Measurements from ENCODE around the gene NGDN.
A peak's percentile ranks its signal among the peaks of the same experiment; 100 is the strongest.
"Not testable (repeated sequence)": the region's sequence is repeated elsewhere in the genome, so short reads cannot be mapped to it uniquely, and the experiment has no call there.

Gene NGDN, protein sequence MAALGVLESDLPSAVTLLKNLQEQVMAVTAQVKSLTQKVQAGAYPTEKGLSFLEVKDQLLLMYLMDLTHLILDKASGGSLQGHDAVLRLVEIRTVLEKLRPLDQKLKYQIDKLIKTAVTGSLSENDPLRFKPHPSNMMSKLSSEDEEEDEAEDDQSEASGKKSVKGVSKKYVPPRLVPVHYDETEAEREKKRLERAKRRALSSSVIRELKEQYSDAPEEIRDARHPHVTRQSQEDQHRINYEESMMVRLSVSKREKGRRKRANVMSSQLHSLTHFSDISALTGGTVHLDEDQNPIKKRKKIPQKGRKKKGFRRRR

DNA sequence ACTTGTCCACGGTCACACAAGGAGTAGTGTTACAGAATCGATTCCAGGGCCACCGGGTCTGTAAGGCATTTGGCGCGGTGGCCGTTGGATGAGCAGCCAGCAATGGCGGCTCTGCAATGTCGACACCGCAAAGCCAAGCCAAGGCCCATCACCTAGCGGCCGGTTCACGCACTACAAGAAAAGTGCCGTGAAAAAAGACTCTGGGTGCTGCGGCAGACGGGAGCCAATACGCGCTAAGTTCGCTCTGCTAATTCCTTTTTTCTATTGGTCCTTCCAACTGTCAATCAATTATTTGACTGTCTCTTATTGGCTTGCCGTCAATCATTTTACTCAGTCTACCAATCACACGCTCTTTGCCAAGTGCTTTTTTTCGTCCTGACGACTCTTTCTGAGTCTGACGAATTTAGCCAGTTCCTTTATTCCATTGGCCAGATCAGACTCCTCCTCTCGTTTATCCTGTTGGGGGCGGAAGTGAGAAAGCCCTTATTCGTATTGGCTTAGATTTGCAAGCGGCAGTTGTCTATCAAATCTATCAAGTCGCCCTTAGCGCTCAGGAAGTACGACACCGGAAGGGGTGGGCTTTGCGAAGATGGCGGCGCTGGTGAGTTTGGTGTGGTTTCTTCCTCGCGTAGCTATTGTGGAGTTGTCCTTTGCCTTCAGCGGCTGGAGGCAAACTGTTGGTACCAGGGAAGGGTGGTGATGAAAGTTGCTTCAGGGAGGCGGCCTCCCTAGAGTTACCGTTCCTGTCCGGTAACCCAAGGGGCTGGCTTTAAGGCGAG is at the start of gene NGDN:
Gene NGDN (plus strand): TSS at position 577 of the 779 bp plus-strand sequence. CDS start 13 bp downstream, at position 590.
- DNase-seq, result peak; percentile 100

DNA sequence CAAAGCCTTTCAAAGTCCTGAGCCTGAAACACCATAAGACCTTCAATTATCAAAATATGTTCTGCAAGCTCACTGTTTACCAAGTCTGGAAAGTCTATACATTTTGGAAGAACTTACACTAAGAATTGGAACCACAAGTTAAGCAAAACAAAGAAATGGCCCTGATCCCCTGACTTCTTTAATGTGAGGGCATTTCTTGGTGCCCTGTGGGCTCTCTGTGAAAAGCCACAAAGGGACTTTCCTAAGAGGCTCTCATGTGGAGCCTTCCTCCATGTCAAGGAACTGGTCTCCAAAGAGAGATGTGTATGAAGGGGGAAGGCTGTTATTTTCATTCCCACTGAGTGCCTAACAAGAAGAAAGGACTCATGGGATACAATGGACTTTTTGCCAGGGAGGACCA is 47.9 kb upstream of the NGDN start:
- DNase-seq, result no peak

- DNase-seq, result no peak
Measured at GRCh38 chr14:23423657-23424056, 45.8 kb upstream of the NGDN start.

DNA sequence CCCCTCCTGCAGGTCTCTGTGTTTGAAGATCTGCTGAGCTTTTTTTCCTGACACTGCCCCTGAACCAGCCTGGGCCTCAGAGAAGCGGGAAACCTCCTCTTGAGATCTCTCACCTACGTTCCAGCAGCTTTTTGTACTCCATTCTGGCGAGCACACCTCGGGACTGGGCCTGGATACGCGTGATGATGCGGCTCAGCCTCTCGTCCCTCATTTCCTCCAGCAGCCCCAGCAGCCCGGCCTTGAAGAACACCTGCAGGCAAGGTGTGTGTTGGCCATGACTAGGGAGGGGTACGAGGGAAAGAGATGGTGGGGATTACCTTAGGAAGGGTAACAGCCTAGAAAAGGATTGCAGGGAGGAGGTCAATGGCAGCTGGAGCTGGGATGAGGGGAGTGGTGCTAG is 44.3 kb upstream of the NGDN start:
- DNase-seq, result no peak

GRCh38 chr14:23425798-23426197 is 43.7 kb upstream of the NGDN start:
- DNase-seq, result not testable (repeated sequence)

- no peak for DNase-seq
Measured at GRCh38 chr14:23428686-23429495, 40.6 kb upstream of the NGDN start.

- no peak for DNase-seq
Measured at GRCh38 chr14:23430016-23430722, 39.3 kb upstream of the NGDN start.

DNA sequence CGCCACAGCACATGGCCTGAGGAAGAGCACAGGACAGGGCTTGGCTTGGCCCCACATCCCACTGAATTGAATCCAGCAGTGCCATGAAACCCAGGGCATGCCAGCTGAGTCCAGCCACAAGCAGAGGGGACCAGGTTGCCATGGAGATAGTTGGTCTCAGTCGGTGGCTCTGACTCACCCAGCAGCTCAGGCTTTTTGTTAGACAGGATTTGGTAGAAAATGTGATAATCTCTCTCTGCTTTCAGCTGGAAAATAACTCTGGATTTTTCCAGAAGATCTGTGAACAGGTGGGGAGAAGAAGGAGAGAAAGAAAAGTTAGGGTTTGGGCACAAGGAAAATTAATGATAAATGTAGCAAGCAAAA is 38.8 kb upstream of the NGDN start:
- peak; percentile 22 for DNase-seq

- no peak for DNase-seq
Measured at GRCh38 chr14:23431486-23431885, 38.0 kb upstream of the NGDN start.

GRCh38 chr14:23432102-23432925 is 37.2 kb upstream of the NGDN start:
- DNase-seq, result no peak

- DNase-seq, result no peak
Measured at GRCh38 chr14:23432946-23433345, 36.6 kb upstream of the NGDN start.

DNA sequence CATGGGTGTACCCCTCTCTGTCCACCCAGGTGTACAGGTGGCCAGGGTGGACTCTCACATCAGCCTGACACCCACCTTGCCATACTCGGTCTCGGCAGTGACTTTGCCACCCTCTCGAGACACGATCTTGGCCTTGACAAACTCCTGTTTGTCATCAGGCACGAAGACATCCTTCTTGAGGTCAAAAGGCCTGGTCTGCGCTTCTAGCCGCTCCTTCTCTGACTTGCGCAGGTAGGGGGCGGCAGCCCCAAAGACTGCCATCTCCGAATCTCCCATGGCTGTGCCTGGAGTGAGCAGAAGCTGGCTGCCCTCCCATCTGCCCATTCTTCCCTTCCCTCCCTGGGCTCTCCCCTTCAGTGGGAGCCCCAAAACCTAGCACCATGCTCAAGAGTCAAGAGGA is 36.0 kb upstream of the NGDN start:
- no peak for DNase-seq

- DNase-seq, result no peak
Measured at GRCh38 chr14:23434488-23435222, 34.8 kb upstream of the NGDN start.

DNA sequence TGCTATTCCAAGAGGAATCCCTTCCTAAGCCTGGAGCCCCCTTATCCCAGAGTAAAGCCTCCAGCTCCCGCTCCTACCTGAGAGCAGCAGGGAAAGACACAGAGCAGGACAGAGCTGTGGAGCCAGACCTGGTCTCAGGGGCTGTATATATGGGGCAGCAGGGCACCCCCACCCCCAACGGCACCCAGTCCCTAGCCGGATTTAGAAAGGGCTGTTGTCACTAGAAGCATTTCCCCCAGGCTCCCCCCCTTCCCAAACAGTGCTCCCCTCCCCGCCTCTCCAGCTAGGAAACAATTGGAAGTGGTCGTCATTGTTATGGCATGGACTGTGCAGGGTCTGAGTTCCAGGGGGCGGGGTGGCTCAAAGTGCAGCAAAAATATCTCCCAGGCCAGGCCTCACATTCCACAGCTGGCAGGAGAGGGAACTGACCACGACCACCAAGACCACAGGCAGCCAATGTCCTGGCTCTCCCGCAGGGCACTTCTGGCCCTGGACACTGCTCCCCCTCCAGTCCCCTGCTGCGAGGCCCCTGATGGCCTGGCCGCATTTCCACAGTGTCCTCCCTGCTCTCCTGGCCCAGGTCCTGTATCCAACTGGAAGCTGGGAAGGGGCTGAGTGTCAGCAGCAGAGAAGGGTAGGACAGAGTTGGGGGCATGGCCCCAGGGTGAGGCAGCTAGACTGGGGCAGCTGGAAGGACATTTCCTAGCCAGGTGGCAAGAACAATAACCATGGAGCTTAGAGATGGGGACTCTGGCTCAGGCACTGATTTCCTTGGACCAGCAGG is 33.8 kb upstream of the NGDN start, which contains the start of gene MYH7:
Gene MYH7 (minus strand): TSS at position 118 of the 784 bp plus-strand sequence. CDS start 1,928 bp downstream, outside the sequence.
- no peak for DNase-seq

- DNase-seq, result no peak
Measured at GRCh38 chr14:23436327-23437132, 33.0 kb upstream of the NGDN start.

- DNase-seq, result no peak
Measured at GRCh38 chr14:23437133-23438100, 32.1 kb upstream of the NGDN start.

DNA sequence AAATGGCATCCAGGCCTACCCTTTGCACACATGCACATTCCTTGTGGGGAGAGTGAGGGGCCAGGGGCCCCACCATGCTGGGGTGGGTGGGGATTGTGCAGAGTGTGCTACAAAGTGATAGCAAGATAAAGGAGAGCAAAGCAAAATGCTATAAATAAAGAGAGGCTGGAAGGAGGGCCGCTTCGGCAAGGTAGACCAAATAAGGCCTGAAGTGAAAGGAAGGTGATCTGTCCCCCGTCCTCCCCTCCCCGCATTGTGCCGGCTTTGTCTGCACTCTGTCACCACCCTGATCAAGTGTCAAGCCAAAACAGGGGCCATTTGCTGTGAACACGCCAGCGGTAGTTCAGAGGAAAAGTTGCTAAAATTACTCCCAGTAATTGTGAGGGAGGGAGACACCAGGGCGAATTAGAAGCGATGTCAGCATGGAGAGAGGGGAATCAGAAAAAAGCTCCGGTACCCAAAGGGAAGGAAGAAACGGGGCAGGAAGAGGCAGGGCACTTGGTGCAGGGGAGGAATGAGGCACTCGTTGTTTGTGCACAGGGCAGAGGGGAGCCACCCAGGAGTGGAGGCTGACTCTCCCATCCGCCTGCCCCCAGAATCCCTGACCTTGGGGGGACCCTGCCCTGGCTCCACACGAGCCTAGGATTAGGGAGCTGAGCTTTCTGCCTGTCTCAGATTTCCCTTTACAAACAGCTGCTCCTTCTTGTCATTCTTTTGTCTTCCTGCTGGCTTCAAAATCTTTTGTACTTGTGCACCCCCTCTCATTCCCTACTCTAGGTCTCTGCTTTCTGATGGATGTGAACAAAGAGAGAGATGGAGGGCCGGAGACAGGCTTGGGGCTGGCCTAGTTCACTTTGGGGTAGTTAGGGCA is 31.2 kb upstream of the NGDN start:
- DNase-seq, result no peak

Data from EL (cell line).